MM.1S (cell line): ENCODE data around the gene ADAMTS18.

Experiments
- DNase-seq: peaks from one replicate; pipeline ENCODE4 v3.0.0-alpha.2; 2015
- H2AFZ ChIP-seq: fragments of 300-600 bp; sonication (generic); 2 replicates; pipeline ENCODE4 v1.6.0; 2016; ENCODE audit warnings: antibody characterized with exemption, low read length
- H3F3A ChIP-seq: fragments of 300-600 bp; sonication (generic); 2 replicates; pipeline ENCODE4 v1.6.1; 2016; ENCODE audit warnings: mild to moderate bottlenecking, antibody characterized with exemption, low read length, moderate library complexity, mixed read lengths; ENCODE audit not compliant: insufficient read depth
- H3K27ac ChIP-seq: fragments of 300-600 bp; sonication (generic); 2 replicates; pipeline ENCODE4 v1.5.1; 2016; ENCODE audit warnings: mild to moderate bottlenecking, low read length
- H3K27me3 ChIP-seq: fragments of 300-600 bp; sonication (generic); replicated peaks from 2 replicates; pipeline ENCODE4 v1.6.0; 2016; ENCODE audit warnings: low read length; ENCODE audit not compliant: insufficient read depth
- H3K36me3 ChIP-seq: fragments of 300-600 bp; sonication (generic); replicated peaks from 2 replicates; pipeline ENCODE4 v1.6.1; 2016; ENCODE audit warnings: mild to moderate bottlenecking, low read length, mixed read lengths; ENCODE audit not compliant: insufficient read depth
- H3K4me1 ChIP-seq: fragments of 300-600 bp; sonication (generic); 2 replicates; pipeline ENCODE4 v1.6.1; 2016; ENCODE audit warnings: low read length, mixed read lengths
- H3K4me2 ChIP-seq: fragments of 300-600 bp; sonication (generic); 2 replicates; pipeline ENCODE4 v1.6.0; 2016; ENCODE audit warnings: low read depth, low read length
- H3K4me3 ChIP-seq: fragments of 300-600 bp; sonication (generic); 2 replicates; pipeline ENCODE4 v1.5.1; 2016; ENCODE audit warnings: low read length, mixed read lengths
- H3K79me2 ChIP-seq: fragments of 300-600 bp; sonication (generic); 2 replicates; pipeline ENCODE4 v1.6.1; 2016; ENCODE audit warnings: mixed run types, low read length, mixed read lengths
- H3K9ac ChIP-seq: fragments of 300-600 bp; sonication (generic); 2 replicates; pipeline ENCODE4 v1.6.1; 2016; ENCODE audit warnings: low read length, mixed read lengths
- H3K9me2 ChIP-seq: fragments of 300-600 bp; sonication (generic); replicated peaks from 2 replicates; pipeline ENCODE4 v1.6.1; 2016; ENCODE audit warnings: mild to moderate bottlenecking, low read length, mixed read lengths; ENCODE audit not compliant: insufficient read depth
- H3K9me3 ChIP-seq: fragments of 300-600 bp; sonication (generic); replicated peaks from 2 replicates; pipeline ENCODE4 v1.6.1; 2016; ENCODE audit warnings: mild to moderate bottlenecking, low read length, mixed read lengths; ENCODE audit not compliant: insufficient read depth
- H4K20me1 ChIP-seq: fragments of 300-600 bp; sonication (generic); 2 replicates; pipeline ENCODE4 v1.6.1; 2016; ENCODE audit warnings: mild to moderate bottlenecking, low read length, moderate library complexity, mixed read lengths; ENCODE audit not compliant: insufficient read depth
- EZH2 ChIP-seq: fragments of 300-600 bp; sonication (generic); optimal IDR thresholded peaks from 2 replicates; pipeline ENCODE3; 2017; ENCODE audit warnings: low read depth, mild to moderate bottlenecking, antibody characterized with exemption, low read length, mixed read lengths
- EZH2phosphoT487 ChIP-seq: fragments of 300-600 bp; sonication (generic); IDR thresholded peaks from 2 replicates; pipeline ENCODE4 v1.6.1; 2018; ENCODE audit warnings: antibody characterized with exemption, low read length
- TF ChIP-seq, protein P1 (sequence below): fragments of 300-600 bp; sonication (generic); IDR thresholded peaks from 2 replicates; pipeline ENCODE4 v1.5.1; 2016; ENCODE audit warnings: antibody characterized with exemption, low read length, mixed read lengths

ADAMTS18 gene

DNA sequence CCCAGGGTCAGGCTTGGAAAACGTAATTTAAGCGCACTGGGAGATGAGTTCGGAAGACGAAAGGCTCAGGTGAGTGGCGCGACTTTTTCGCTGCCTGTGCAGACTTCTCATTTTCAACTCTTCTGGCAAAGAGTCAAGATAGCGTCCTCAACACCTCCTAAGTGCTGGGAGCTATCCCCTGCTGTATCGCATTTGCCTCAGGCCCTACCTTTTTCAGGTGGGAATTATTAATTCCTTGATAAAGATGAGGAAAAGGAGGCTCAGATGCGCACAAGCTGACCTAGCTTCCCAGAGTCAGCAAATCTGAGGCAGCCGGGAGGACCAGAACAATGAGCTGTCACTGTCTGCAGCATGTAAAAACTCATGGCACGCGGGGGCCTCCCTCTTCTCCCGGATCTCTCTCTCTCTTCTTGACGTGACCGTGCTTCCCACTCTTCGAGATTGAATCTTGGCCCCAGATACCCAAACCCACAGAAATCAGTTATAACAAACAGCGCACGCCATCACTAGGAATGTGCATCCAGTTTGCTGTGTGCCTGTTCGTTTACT, 512 bp upstream of the ADAMTS18 start:
- H3K27ac ChIP-seq: no peak overlapping the region
- no peaks in the 10 kb centered on the region for H4K20me1 ChIP-seq
- H2AFZ ChIP-seq: no peak overlapping the region
- TF ChIP-seq, protein P1, sequence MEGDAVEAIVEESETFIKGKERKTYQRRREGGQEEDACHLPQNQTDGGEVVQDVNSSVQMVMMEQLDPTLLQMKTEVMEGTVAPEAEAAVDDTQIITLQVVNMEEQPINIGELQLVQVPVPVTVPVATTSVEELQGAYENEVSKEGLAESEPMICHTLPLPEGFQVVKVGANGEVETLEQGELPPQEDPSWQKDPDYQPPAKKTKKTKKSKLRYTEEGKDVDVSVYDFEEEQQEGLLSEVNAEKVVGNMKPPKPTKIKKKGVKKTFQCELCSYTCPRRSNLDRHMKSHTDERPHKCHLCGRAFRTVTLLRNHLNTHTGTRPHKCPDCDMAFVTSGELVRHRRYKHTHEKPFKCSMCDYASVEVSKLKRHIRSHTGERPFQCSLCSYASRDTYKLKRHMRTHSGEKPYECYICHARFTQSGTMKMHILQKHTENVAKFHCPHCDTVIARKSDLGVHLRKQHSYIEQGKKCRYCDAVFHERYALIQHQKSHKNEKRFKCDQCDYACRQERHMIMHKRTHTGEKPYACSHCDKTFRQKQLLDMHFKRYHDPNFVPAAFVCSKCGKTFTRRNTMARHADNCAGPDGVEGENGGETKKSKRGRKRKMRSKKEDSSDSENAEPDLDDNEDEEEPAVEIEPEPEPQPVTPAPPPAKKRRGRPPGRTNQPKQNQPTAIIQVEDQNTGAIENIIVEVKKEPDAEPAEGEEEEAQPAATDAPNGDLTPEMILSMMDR: no peak
- TF ChIP-seq EZH2: no peak
- no peak for TF ChIP-seq EZH2phosphoT487
- H3K4me2 ChIP-seq: no peak overlapping the region
- peaks cover 3% of the 10 kb centered on the region for H3K27me3 ChIP-seq
- no peaks in the 10 kb centered on the region for H3K4me1 ChIP-seq
- H3K9ac ChIP-seq: no peak overlapping the region
- H3K9me3 ChIP-seq: no peaks in the 10 kb centered on the region
- no peaks in the 10 kb centered on the region for H3K9me2 ChIP-seq
- H3K79me2 ChIP-seq: no peaks in the 10 kb centered on the region
- H3K4me3 ChIP-seq: no peak overlapping the region
- no peaks in the 10 kb centered on the region for H3F3A ChIP-seq
- DNase-seq: no peak
- H3K36me3 ChIP-seq: no peaks in the 10 kb centered on the region

DNA sequence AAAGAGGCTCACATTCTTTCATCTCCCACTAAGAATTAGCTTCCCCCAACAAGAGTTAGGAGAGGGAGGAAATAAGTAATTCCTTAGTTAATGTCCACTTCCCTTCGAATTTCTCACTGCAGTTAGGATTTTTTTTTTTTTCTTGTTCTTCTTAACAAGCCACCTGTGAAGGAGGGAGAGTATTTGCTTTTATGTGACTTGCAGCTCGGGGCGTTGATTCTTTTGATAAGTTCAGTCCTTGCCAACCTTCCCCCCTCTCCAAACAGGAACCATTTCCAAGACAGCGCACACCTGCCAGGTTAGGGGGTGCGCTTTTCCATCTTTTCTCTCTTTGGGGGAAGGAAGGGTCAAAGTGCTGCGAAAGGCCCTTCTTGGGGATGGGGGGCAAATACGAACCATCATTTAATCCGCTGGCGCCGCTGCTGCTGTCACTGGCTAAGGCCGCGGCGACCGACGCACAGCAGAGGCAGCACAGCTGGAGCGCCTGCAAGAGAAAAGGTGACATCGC, 758 bp downstream of the ADAMTS18 start:
- no peak overlapping the region for H3K9ac ChIP-seq
- H3K79me2 ChIP-seq: no peaks in the 10 kb centered on the region
- H2AFZ ChIP-seq: no peak overlapping the region
- H3K27me3 ChIP-seq: peaks cover 3% of the 10 kb centered on the region
- no peaks in the 10 kb centered on the region for H3F3A ChIP-seq
- no peak overlapping the region for H3K4me3 ChIP-seq
- H4K20me1 ChIP-seq: no peaks in the 10 kb centered on the region
- no peak overlapping the region for H3K4me2 ChIP-seq
- no peaks in the 10 kb centered on the region for H3K4me1 ChIP-seq
- TF ChIP-seq EZH2phosphoT487 (no peak), EZH2 (no peak)
- TF ChIP-seq, protein P1: no peak
- DNase-seq: no peak
- H3K36me3 ChIP-seq: no peaks in the 10 kb centered on the region
- H3K9me3 ChIP-seq: no peaks in the 10 kb centered on the region
- H3K27ac ChIP-seq: no peak overlapping the region
- no peaks in the 10 kb centered on the region for H3K9me2 ChIP-seq

DNA sequence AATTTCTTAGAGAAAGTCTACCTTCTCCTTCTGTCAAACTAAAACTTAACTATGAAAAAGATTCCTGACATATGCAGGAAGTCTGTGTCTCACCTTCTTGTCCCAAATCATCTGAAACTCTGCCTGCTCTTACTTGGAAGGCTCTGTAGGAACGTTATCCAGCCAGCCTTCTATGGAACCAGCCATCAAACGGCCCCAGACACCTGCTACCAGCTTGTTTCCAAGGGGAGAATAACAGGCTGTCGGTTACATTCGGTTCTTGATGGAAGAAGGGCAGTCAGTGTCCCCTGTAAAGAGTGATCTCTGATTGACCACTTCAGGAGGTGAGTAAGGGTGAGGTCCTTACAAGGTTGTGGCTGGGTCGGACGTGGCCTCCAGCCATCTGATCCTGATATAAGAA, 1.7 kb downstream of the ADAMTS18 start:
- H3K9me2 ChIP-seq: no peaks in the 10 kb centered on the region
- no peak overlapping the region for H3K4me2 ChIP-seq
- DNase-seq: no peak
- no peaks in the 10 kb centered on the region for H4K20me1 ChIP-seq
- H3K9ac ChIP-seq: no peak overlapping the region
- TF ChIP-seq, protein P1: no peak
- no peak for TF ChIP-seq EZH2
- no peaks in the 10 kb centered on the region for H3F3A ChIP-seq
- H3K27me3 ChIP-seq: peaks cover 3% of the 10 kb centered on the region
- no peaks in the 10 kb centered on the region for H3K79me2 ChIP-seq
- no peak overlapping the region for H3K27ac ChIP-seq
- H2AFZ ChIP-seq: no peak overlapping the region
- no peaks in the 10 kb centered on the region for H3K4me1 ChIP-seq
- no peaks in the 10 kb centered on the region for H3K36me3 ChIP-seq
- H3K4me3 ChIP-seq: no peak overlapping the region
- H3K9me3 ChIP-seq: no peaks in the 10 kb centered on the region
